Liver (tissue), 3 donors: ENCODE data around the gene POLDIP3.

Source experiments
- HNF4A ChIP-seq, 2 donors: conservative IDR thresholded peaks; 2 replicates each; pipeline ENCODE4 v1.6.1; 2016; ENCODE audit warnings: antibody characterized with exemption in 2 of 2, mild to moderate bottlenecking in 2 of 2
- JUND ChIP-seq, 2 donors: IDR thresholded peaks; 2 replicates each; pipeline ENCODE4 v1.6.1; 2016; ENCODE audit warnings: antibody characterized with exemption in 2 of 2
- RXRA ChIP-seq, 2 donors: IDR thresholded peaks; 2 replicates each; pipeline ENCODE4 v1.6.1; 2017 to 2018; ENCODE audit warnings: antibody characterized with exemption in 2 of 2, mild to moderate bottlenecking in 1 of 2
- SP1 ChIP-seq: IDR thresholded peaks from 2 replicates; pipeline ENCODE4 v1.6.1; 2018; ENCODE audit warnings: antibody characterized with exemption, mild to moderate bottlenecking
- TAF1 ChIP-seq: conservative IDR thresholded peaks from 2 replicates; pipeline ENCODE4 v1.6.1; 2016; ENCODE audit warnings: antibody characterized with exemption, mild to moderate bottlenecking
- YY1 ChIP-seq: IDR thresholded peaks from 2 replicates; pipeline ENCODE4 v1.6.1; 2016; ENCODE audit warnings: antibody characterized with exemption, mild to moderate bottlenecking
- TF ChIP-seq, protein P1 (sequence below): fragments of 150-350 bp; IDR thresholded peaks from 2 replicates; pipeline ENCODE4 v1.5.1; 2017; ENCODE audit warnings: improper control_type of control experiment, low read depth, low read length; ENCODE audit not compliant: missing input control
- TF ChIP-seq, protein P2 (sequence below): IDR thresholded peaks from 2 replicates; pipeline ENCODE4 v1.6.1; 2016; ENCODE audit warnings: antibody characterized with exemption, mild to moderate bottlenecking
- donor health status: healthy.
- donor health status: healthy.

DNA sequence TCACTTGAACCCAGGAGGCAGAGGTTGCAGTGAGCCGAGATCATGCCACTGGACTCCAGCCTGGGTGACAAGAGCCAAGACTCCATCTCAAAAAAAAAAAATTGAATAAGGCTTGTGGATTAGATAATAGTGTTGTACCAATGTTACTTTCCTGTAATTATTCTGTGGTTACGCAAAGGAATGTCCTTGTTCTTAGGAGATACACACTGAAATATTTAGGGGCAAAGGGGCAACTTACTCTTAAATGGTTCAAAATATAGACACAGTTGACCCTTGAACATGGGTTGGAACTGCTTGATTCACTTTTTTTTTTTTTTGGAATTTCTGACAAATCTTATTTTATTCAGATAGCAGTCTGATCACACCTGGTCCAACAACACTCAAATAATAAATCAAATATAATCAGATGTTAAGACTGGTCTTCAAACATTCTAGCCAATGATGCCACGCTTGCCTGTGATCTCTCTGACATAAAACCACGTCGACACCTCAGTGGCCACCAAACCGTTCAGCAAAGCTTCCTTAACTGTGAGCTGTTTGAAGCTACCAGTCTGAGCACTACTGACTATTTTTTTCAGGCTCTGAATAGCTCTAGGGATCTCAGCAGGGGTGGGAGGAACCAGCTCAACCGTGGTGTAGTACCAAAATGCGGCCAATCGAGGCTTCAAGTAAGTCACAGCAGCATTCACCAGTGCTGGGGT lies 25.0 kb upstream of the POLDIP3 start:
- TF ChIP-seq, protein P1, sequence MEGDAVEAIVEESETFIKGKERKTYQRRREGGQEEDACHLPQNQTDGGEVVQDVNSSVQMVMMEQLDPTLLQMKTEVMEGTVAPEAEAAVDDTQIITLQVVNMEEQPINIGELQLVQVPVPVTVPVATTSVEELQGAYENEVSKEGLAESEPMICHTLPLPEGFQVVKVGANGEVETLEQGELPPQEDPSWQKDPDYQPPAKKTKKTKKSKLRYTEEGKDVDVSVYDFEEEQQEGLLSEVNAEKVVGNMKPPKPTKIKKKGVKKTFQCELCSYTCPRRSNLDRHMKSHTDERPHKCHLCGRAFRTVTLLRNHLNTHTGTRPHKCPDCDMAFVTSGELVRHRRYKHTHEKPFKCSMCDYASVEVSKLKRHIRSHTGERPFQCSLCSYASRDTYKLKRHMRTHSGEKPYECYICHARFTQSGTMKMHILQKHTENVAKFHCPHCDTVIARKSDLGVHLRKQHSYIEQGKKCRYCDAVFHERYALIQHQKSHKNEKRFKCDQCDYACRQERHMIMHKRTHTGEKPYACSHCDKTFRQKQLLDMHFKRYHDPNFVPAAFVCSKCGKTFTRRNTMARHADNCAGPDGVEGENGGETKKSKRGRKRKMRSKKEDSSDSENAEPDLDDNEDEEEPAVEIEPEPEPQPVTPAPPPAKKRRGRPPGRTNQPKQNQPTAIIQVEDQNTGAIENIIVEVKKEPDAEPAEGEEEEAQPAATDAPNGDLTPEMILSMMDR = no peak
- TF ChIP-seq SP1 (no peak), TAF1 (no peak), JUND (IDR thresholded peaks at IDR 0.05) (no peak), YY1 (no peak), RXRA (IDR thresholded peaks at IDR 0.05) (no peak), HNF4A (conservative IDR thresholded peaks at IDR 0.05) (no peak)
- TF ChIP-seq, protein P2, sequence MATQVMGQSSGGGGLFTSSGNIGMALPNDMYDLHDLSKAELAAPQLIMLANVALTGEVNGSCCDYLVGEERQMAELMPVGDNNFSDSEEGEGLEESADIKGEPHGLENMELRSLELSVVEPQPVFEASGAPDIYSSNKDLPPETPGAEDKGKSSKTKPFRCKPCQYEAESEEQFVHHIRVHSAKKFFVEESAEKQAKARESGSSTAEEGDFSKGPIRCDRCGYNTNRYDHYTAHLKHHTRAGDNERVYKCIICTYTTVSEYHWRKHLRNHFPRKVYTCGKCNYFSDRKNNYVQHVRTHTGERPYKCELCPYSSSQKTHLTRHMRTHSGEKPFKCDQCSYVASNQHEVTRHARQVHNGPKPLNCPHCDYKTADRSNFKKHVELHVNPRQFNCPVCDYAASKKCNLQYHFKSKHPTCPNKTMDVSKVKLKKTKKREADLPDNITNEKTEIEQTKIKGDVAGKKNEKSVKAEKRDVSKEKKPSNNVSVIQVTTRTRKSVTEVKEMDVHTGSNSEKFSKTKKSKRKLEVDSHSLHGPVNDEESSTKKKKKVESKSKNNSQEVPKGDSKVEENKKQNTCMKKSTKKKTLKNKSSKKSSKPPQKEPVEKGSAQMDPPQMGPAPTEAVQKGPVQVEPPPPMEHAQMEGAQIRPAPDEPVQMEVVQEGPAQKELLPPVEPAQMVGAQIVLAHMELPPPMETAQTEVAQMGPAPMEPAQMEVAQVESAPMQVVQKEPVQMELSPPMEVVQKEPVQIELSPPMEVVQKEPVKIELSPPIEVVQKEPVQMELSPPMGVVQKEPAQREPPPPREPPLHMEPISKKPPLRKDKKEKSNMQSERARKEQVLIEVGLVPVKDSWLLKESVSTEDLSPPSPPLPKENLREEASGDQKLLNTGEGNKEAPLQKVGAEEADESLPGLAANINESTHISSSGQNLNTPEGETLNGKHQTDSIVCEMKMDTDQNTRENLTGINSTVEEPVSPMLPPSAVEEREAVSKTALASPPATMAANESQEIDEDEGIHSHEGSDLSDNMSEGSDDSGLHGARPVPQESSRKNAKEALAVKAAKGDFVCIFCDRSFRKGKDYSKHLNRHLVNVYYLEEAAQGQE = no peak
